Measurements from ENCODE around the gene NLRC5. TPM values are rescaled to one million over a fixed set of nuclear protein-coding genes. Genes with fewer than 3 reads are reported as not detected.
"Not testable (repeated sequence)": the region's sequence is repeated elsewhere in the genome, so short reads cannot be mapped to it uniquely, and the experiment has no call there.

NLRC5 gene
- total RNA-seq, 1 donor from 2014 or later: 1.5 TPM

GRCh38 chr16:57094911-57095310 lies 105.6 kb downstream of the NLRC5 start:
- Mint-ChIP-seq H3K9me3 (ENCODE audit: unreplicated experiment) (peaks cover 2% of the 10 kb centered on the region), H3K27ac (ENCODE audit: unreplicated experiment) (no peak overlapping the region), H3K36me3 (ENCODE audit: unreplicated experiment) (peaks cover 6% of the 10 kb centered on the region), H3K27me3 (ENCODE audit: unreplicated experiment) (peaks cover 14% of the 10 kb centered on the region), H3K4me1 (ENCODE audit: low read depth, unreplicated experiment) (no peaks in the 10 kb centered on the region), H3K4me3 (ENCODE audit: unreplicated experiment) (no peak overlapping the region)
- no peak for DNase-seq
- TF ChIP-seq CTCF (IDR thresholded peaks at IDR 0.05; ENCODE audit: partially characterized antibody, unreplicated experiment): no peak

GRCh38 chr16:57096192-57096591 lies 106.8 kb downstream of the NLRC5 start:
- Mint-ChIP-seq H3K27ac (ENCODE audit: unreplicated experiment) (no peak overlapping the region), H3K27me3 (ENCODE audit: unreplicated experiment) (peaks cover 15% of the 10 kb centered on the region), H3K9me3 (ENCODE audit: unreplicated experiment) (peaks cover 4% of the 10 kb centered on the region), H3K36me3 (ENCODE audit: unreplicated experiment) (peaks cover under 1% of the 10 kb centered on the region), H3K4me3 (ENCODE audit: unreplicated experiment) (no peak overlapping the region), H3K4me1 (ENCODE audit: low read depth, unreplicated experiment) (no peaks in the 10 kb centered on the region)
- TF ChIP-seq CTCF (IDR thresholded peaks at IDR 0.05; ENCODE audit: partially characterized antibody, unreplicated experiment): no peak
- DNase-seq: no peak

- no peak overlapping the region for H3K4me3 Mint-ChIP-seq (ENCODE audit: unreplicated experiment)
- H3K27ac Mint-ChIP-seq (ENCODE audit: unreplicated experiment): no peak overlapping the region
These were observed 107.4 kb downstream of the NLRC5 start for GRCh38 chr16:57096793-57097192.

DNA sequence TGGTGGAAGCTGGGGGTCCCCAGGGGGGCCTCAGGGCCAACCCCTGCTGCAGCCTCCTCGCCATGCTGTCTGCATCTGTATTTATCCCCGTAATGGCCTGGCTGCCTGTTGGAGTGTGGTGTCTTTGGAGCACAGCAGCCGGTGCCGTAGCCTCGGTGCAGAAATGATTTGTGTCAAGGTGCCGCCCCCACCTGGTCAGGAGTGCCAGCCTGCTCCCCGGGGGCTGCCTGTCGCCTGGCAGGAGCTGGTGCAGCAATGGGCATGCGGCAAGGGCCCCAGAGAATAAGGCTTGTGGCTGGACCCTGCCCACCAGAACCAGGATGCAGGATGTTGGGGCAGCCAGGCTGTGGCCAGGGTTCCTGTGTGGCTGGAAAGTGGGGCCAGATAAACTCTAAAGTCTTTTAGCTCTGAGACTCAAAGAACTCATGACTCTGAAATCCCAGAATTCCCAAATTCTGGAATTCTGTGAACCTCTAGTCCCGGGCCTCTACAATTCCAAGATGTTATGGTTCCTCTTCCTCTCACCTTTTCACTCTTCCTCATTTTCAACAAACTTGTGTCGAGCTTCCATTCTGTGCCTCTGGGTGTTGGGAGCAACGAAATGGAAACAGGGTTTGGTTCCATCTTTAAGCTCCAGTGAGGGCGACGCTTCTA lies 109.0 kb downstream of the NLRC5 start:
- no peaks in the 10 kb centered on the region for H3K36me3 Mint-ChIP-seq (ENCODE audit: unreplicated experiment)
- no peak for DNase-seq
- no peak overlapping the region for H3K4me3 Mint-ChIP-seq (ENCODE audit: unreplicated experiment)

More at GRCh38 chr16:57096793-57097192, 107.4 kb downstream of the NLRC5 start:
- Mint-ChIP-seq H3K36me3 (ENCODE audit: unreplicated experiment) (no peaks in the 10 kb centered on the region), H3K4me1 (ENCODE audit: low read depth, unreplicated experiment) (no peaks in the 10 kb centered on the region), H3K27me3 (ENCODE audit: unreplicated experiment) (peaks cover 12% of the 10 kb centered on the region), H3K9me3 (ENCODE audit: unreplicated experiment) (peaks cover 4% of the 10 kb centered on the region)
- DNase-seq: no peak
- TF ChIP-seq CTCF (IDR thresholded peaks at IDR 0.05; ENCODE audit: partially characterized antibody, unreplicated experiment): no peak

DNA sequence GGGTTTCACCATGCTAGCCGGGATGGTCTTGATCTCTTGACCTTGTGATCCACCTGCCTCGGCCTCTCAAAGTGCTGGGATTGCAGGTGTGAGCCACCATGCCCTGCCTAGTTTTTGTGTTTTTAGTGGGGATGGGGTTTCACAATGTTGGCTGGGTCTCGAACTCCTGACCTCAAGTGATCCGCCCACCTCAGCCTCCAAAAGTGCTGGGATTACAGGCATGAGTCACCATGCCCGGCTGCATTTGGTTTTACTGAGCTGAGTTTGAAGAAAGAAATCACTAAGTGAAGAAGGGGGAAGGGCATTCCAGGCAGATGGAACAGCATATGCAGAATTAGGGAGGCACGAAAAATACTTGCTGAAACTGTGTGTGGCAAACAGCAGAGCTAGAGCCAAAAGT lies 110.6 kb downstream of the NLRC5 start:
- H3K27ac Mint-ChIP-seq (ENCODE audit: unreplicated experiment); H3K36me3 Mint-ChIP-seq (ENCODE audit: unreplicated experiment); H3K9me3 Mint-ChIP-seq (ENCODE audit: unreplicated experiment); DNase-seq; H3K4me3 Mint-ChIP-seq (ENCODE audit: unreplicated experiment); H3K27me3 Mint-ChIP-seq (ENCODE audit: unreplicated experiment); H3K4me1 Mint-ChIP-seq (ENCODE audit: low read depth, unreplicated experiment): not testable (repeated sequence)

More for the DNA sequence above, 109.0 kb downstream of the NLRC5 start:
- TF ChIP-seq CTCF (IDR thresholded peaks at IDR 0.05; ENCODE audit: partially characterized antibody, unreplicated experiment): no peak
- Mint-ChIP-seq H3K27ac (ENCODE audit: unreplicated experiment) (no peak overlapping the region), H3K27me3 (ENCODE audit: unreplicated experiment) (peaks cover 11% of the 10 kb centered on the region), H3K9me3 (ENCODE audit: unreplicated experiment) (peaks cover 4% of the 10 kb centered on the region), H3K4me1 (ENCODE audit: low read depth, unreplicated experiment) (no peaks in the 10 kb centered on the region)
